Lower leg skin (tissue), 4 donors: ENCODE results near the gene EGFL7. TPM values are rescaled to one million over a fixed set of nuclear protein-coding genes. Genes with fewer than 3 reads are reported as not detected.
"Not testable (repeated sequence)": the region's sequence is repeated elsewhere in the genome, so short reads cannot be mapped to it uniquely, and the experiment has no call there.

Experiments
- DNase-seq, 2 donors: peaks; one replicate each; pipeline ENCODE4 v3.0.0-alpha.2; 2019; ENCODE audit warnings: low spot score in 2 of 2
- H3K4me3 ChIP-seq: fragments of 200-600 bp; sonication (generic); 2 replicates; pipeline ENCODE4 v1.5.1; 2017; ENCODE audit warnings: mild to moderate bottlenecking, low read depth; ENCODE audit not compliant: poor library complexity, severe bottlenecking
- POLR2A ChIP-seq, 2 donors: fragments of 450-650 bp; IDR thresholded peaks; one replicate each; pipeline ENCODE4 v1.6.1; 2016 to 2017; ENCODE audit warnings: antibody characterized with exemption in 2 of 2, mild to moderate bottlenecking in 1 of 2, moderate library complexity in 1 of 2
- WGBS, 2 donors: methylation state at CpG; one replicate each; pipeline ENCODE4 v1.1.5; 2018; 5-methylcytosine and 5-hydroxymethylcytosine counted together
- intact Hi-C: fragments of 100-400 bp; cut with DNase I; formaldehyde crosslinking; loops from one replicate; pipeline ENCODE4 v1.15.0; 2023; ENCODE audit warnings: low total_unique reads
- total RNA-seq, 4 donors: library from RNA; depleted of rRNA; stranded (reverse); fragments of >200 nt; gene quantifications; one replicate each; pipeline ENCODE4 v1.1.0, GENCODE V29; 2016
- TF ChIP-seq, protein P1 (sequence below), 3 donors: fragments of 450-650 bp; IDR thresholded peaks; one replicate each; pipeline ENCODE4 v1.5.1; 2016; ENCODE audit warnings: antibody characterized with exemption in 3 of 3, mild to moderate bottlenecking in 3 of 3, moderate library complexity in 2 of 3

The EGFL7 gene
- total RNA-seq, 4 donors from 2014 or later, result 27.8 to 62.2 (median 46.2) TPM

DNA sequence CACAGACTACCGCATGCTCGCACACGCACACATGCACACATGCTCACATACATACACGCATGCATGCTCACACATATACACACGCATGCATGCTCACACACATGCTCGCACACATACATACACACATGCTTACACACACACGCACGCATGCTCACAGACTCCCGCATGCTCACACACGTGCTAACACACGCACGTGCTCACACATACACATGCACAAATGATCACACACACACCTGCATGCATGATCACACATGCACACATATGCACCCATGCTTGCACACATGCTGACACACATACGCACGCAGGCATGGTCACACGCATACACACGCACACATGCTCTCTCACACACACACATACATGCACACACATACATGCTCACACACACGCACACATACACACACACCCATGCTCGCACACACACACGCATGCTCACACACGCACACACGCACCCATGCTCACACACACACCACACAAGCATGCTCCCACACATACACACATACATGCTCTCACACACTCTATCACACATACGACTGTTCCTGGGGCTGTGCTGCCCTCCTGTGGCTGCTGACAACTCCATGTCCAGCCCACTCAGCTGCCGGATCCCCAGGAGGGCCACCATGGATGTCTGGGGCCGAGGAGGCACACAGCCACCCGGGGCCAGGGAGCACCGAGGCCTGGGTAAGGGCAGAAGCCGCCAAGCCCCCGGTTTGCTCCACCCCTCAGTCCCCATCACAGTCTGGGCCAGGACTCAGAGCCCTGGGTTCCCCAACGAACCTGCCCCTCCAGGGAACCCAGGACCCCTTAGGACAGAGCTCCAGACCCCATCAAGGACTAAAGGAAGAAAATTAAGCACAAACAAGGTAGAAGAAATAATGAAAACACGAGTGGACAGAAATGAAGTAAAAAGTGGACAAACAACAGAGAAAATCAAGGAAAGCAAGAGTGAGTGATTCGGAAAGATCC lies 31.4 kb upstream of the EGFL7 start:
- H3K4me3 ChIP-seq, result no peak overlapping the region
- WGBS, 2 donors, result 47 to 48% methylated on average over 31 of the region's 31 CpGs
- peak in 1 of 2 donors; percentile 96 for DNase-seq
- no peak for TF ChIP-seq POLR2A (IDR thresholded peaks at IDR 0.05)
- TF ChIP-seq, protein P1, sequence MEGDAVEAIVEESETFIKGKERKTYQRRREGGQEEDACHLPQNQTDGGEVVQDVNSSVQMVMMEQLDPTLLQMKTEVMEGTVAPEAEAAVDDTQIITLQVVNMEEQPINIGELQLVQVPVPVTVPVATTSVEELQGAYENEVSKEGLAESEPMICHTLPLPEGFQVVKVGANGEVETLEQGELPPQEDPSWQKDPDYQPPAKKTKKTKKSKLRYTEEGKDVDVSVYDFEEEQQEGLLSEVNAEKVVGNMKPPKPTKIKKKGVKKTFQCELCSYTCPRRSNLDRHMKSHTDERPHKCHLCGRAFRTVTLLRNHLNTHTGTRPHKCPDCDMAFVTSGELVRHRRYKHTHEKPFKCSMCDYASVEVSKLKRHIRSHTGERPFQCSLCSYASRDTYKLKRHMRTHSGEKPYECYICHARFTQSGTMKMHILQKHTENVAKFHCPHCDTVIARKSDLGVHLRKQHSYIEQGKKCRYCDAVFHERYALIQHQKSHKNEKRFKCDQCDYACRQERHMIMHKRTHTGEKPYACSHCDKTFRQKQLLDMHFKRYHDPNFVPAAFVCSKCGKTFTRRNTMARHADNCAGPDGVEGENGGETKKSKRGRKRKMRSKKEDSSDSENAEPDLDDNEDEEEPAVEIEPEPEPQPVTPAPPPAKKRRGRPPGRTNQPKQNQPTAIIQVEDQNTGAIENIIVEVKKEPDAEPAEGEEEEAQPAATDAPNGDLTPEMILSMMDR (IDR thresholded peaks at IDR 0.05), result no peak
- intact Hi-C loops, result loop anchor here (2.0 kb wide), 1 partner anchor 145 kb away; no protein-coding TSS in a partner anchor

DNA sequence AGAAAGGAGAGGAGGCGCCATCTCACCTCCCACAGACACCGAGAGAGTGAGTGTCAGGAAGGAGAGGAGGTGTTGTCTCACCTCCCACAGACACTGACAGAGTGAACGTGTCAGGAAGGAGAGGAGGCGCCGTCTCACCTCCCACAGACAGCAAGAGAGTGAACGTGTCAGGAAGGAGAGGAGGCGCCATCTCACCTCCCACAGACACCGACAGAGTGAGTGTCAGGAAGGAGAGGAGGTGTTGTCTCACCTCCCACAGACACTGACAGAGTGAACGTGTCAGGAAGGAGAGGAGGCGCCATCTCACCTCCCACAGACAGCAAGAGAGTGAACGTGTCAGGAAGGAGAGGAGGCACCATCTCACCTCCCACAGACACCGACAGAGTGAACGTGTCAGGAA lies 30.6 kb upstream of the EGFL7 start:
- intact Hi-C loops, H3K4me3 ChIP-seq, DNase-seq: not testable (repeated sequence)
- WGBS, 2 donors, result 46 to 55% methylated on average over 13 of the region's 13 CpGs

DNA sequence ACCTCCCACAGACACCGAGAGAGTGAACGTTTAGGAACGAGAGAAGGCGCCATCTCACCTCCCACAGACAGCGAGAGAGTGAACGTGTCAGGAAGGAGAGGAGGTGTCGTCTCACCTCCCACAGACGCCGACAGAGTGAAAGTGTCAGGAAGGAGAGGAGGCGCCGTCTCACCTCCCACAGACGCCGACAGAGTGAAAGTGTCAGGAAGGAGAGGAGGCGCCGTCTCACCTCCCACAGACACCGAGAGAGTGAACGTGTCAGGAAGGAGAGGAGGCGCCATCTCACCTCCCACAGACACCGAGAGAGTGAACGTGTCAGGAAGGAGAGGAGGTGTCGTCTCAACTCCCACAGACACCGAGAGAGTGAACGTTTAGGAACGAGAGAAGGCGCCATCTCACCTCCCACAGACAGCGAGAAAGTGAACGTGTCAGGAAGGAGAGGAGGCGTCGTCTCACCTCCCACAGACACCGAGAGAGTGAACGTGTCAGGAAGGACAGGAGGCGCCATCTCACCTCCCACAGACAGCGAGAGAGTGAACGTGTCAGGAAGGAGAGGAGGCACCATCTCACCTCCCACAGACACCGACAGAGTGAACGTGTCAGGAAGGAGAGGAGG lies 30.1 kb upstream of the EGFL7 start:
- intact Hi-C loops, H3K4me3 ChIP-seq, DNase-seq: not testable (repeated sequence)
- WGBS, 2 donors, result 69 to 71% methylated on average over 36 of the region's 36 CpGs

DNA sequence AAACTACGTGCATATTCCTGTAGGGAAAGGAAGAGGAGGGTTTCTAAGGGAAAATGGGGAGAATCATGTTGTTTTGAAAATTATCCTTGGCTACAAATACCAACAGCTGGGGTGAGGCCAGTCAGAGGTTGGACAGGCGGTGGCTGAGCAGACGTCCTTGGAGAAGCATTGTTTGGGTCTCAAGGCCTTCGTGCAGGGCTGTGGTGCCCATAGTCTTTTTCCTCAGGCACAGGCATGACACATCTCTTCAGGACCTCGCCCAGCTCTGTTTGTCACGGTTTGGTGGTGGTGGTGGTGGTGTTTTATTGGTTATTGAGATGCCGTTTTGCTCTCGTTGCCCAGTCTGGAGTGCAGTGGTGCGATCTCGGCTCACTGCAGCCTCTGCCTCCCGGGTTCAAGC lies 27.8 kb upstream of the EGFL7 start:
- intact Hi-C loops, result no loop called here
- 60 to 69% methylated on average over 11 of the region's 11 CpGs for WGBS, 2 donors
- H3K4me3 ChIP-seq, result no peak overlapping the region
- no peak for DNase-seq
- TF ChIP-seq, protein P1 (IDR thresholded peaks at IDR 0.05), result no peak
- no peak for TF ChIP-seq POLR2A (IDR thresholded peaks at IDR 0.05)

DNA sequence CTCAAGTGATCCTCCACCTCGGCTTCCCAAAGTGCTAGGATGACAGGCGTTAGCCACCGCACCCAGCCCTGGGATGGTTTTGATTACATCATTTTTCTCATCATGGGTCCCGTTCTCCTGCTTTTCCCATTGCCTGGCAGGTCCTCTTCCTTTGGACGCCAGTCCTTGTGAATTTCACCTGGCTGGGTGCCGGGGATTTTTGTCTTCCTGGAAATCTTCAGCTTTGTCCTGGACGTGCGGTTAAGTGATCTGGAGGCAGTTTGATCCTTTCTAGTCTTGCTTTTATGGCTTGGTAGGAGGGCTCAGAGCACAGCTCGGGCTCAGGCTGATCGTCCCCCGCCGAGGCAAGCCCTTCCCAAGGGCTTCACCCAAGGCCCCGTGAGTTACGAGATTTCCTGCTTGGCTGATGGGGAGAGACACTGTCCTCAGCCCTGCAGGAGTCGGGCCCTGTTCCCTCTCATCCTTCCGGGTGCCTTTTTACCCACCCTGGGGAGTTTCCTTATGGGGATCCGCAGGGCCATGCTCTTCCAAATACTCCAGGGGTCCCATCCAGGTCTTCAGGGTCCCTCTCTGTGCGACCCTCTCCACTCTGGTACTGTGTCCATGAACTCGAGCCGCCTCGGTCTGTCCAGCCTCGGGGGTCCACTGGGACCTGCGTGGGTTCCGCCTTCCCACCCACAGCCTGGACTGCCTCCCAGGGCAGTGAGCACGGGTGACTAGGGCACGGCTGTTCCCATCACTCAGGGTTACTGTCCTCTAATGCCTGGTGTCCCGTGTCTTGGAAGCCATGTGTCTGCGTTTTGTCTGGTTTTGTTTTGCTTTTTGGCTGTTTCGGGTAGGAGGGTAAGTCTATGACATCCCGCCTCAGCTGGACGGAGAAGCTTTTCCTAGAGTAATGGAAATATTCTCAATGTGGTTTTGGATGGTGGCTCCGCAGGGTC lies 22.3 kb upstream of the EGFL7 start:
- WGBS, 2 donors, result 47 to 54% methylated on average over 31 to 32 of the region's 32 CpGs
- no peak for TF ChIP-seq POLR2A (IDR thresholded peaks at IDR 0.05)
- TF ChIP-seq, protein P1 (IDR thresholded peaks at IDR 0.05), result no peak
- DNase-seq, result no peak

DNA sequence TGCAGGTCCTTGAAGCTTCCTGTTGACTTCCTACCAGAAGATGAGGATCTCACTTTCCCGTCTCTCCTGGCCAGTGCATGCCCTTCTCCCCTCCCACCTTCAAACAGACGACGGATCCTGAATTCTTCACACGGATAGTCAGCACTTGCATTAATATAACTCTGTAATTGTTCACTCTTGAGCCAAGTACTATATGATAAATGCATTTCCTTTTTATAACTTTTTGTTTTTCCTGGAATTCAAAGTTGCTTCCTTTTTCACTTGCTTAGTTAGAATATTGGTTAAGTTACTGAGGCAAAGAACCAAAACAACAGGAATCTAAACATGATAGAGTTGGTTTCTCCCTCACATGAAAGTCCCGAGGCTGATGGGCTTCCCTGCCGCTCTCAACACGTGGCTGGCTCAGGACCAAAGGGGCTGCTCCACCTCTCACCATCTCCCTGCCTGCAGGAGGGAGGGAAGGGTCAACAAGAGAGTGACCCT lies 20.2 kb upstream of the EGFL7 start:
- no peak for DNase-seq
- intact Hi-C loops, result no loop called here
- TF ChIP-seq, protein P1 (IDR thresholded peaks at IDR 0.05), result no peak
- no peak for TF ChIP-seq POLR2A (IDR thresholded peaks at IDR 0.05)
- H3K4me3 ChIP-seq, result no peak overlapping the region
- 66 to 67% methylated on average over 7 of the region's 7 CpGs for WGBS, 2 donors

More for the DNA sequence above, 22.3 kb upstream of the EGFL7 start:
- H3K4me3 ChIP-seq, result no peak overlapping the region
- intact Hi-C loops, result no loop called here
